Right lobe of liver (tissue), 6 donors: ENCODE data around the gene LRMDA. TPM values are rescaled to one million over a fixed set of nuclear protein-coding genes. Genes with fewer than 3 reads are reported as not detected.

Experiments used
- ATAC-seq, 4 donors: fragments of 200-7000 bp; cut with Tn5 transposase; one replicate each; pipeline ENCODE4 v1.9.1; 2020; ENCODE audit warnings: mild to moderate bottlenecking in 4 of 4, moderate library complexity in 4 of 4
- DNase-seq, 3 donors: peaks; one replicate each; pipeline ENCODE4 v3.0.0-alpha.2; 2020
- H3K27ac ChIP-seq, 3 donors: fragments of 200-600 bp; one replicate each; pipeline ENCODE4 v1.8.0; 2022
- H3K27me3 ChIP-seq, 2 donors: fragments of 200-600 bp; one replicate each; pipeline ENCODE4 v1.8.0; 2022
- H3K36me3 ChIP-seq, 4 donors: fragments of 200-600 bp; sonication (generic) in 1 of 4; one replicate each; pipeline versions ENCODE4 v1.5.1 to v1.8.0; 2017 to 2022; ENCODE audit warnings: control low read depth in 1 of 4
- H3K4me1 ChIP-seq, 4 donors: fragments of 200-600 bp; sonication (generic) in 1 of 4; one replicate each; pipeline versions ENCODE4 v1.5.1 to v1.8.0; 2017 to 2022; ENCODE audit warnings: control low read depth in 1 of 4
- H3K4me3 ChIP-seq, 3 donors: fragments of 200-600 bp; one replicate each; pipeline ENCODE4 v1.8.0; 2022
- H3K9me3 ChIP-seq, 4 donors: fragments of 200-600 bp; sonication (generic) in 1 of 4; one replicate each; pipeline versions ENCODE4 v1.5.1 to v1.8.0; 2017 to 2022; ENCODE audit warnings: control low read depth in 1 of 4
- POLR2A ChIP-seq: fragments of 450-650 bp; IDR thresholded peaks from one replicate; pipeline ENCODE4 v1.6.1; 2017; ENCODE audit warnings: antibody characterized with exemption, mild to moderate bottlenecking
- WGBS: methylation state at CpG from one replicate; pipeline ENCODE4 v1.1.6; 2018; ENCODE audit warnings: low coverage, low lambda C conversion rate; ENCODE audit not compliant: insufficient coverage; ENCODE audit errors: missing lambda C conversion rate; 5-methylcytosine and 5-hydroxymethylcytosine counted together
- intact Hi-C, 2 donors: fragments of 100-400 bp; cut with DNase I; formaldehyde crosslinking; loops; one replicate each; pipeline versions ENCODE4 v1.11.2 to v1.14.1; 2022
- total RNA-seq, 6 experiments: library from RNA; depleted of rRNA in 2 of 6; stranded (reverse); fragments of >200 nt in 2 of 6; fragmentation: NEBNext Ultra II Directional in 3 of 6; extraction: Animal tissue kit (Norgen Biotek cat#: 25700) in 3 of 6; gene quantifications; one replicate each; pipeline versions ENCODE4 v1.1.0 to v1.2.4, GENCODE V29; 2016 to 2023
- TF ChIP-seq, protein P1 (sequence below), 4 donors: fragments of 200-600 bp in 3 of 4; fragments of 450-650 bp in 1 of 4; IDR thresholded peaks; one replicate each; pipeline versions ENCODE4 v1.5.1 to v1.8.0; 2016 to 2022; ENCODE audit warnings: antibody characterized with exemption in 4 of 4, mild to moderate bottlenecking in 2 of 4
- donor health status: DM: no; HTN: yes; CAD: no.
- donor health status: DM: no; HTN: no; CAD: no.
- donor health status: DM: no; HTN: no; CAD: no.
- donor health status: DM: no; HTN: yes; CAD: no.
- donor health status: DM: no; HTN: yes; CAD: no.

LRMDA gene
- total RNA-seq, 6 experiments from 2014 or later = 9.9 to 19.9 (median 16.3) TPM

DNA sequence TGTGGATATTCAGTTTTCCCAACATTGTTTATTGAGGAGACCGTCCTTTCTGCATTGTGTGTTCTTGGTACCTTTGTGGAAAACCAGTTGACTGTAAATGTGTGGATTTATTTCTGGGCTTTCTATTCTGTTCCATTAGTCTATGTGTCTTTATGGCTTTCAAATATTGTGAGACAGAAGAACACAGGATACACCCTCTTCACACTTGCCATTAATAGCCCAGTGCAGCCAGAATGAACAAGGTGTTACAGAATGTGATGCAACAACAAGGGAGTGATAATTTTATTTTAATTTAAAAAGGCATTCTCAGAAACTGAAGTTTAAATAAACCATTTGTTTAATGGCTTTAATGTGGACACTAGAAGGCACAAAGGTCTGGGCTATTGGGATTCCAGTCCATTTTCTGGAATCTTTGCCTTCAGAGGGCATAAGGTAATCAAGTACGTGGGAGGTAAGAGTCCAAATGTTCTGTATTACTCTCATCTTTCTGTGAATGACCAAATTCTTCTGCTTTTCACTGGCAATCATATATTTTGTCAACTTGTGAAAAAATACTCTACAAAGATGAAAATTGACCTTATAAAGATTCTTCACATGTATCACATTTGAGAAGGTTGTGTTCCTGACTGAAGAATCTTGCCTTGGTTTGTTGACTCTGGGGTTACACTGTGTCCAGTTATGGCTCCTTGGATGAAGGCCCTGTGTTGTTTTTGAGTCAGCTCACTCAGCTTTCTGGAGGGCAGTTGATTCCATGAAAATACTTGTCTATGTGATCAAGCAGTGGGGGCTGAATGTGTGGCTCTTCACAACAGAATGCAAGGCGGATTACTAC, 962.7 kb downstream of the LRMDA start:
- ATAC-seq = peak in 3 of 4 donors; percentile 42 to 79 (median 73)
- no peak for DNase-seq
- WGBS = 81% methylated on average over 3 of the region's 3 CpGs

DNA sequence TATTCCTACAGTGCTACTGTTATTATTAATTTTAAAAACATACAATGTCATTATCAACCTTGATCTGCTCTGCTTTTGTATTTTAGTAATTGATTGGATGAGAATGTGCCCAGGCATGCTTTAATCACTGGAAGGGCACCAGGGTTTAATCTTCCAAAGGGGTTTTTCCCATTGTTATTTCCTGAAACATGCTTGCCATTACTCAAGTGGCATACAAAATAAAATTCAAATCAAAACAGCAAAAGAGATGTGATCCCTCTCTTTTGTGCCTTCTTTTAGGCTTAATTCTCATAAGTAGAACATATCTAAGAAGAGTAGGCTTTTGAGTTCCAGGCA, 963.3 kb downstream of the LRMDA start:
- Histone ChIP-seq H3K4me3 (no peak overlapping the region), H3K36me3 (no peaks in the 10 kb centered on the region), H3K9me3 (no peaks in the 10 kb centered on the region), H3K27me3 (no peaks in the 10 kb centered on the region), H3K27ac (no peak overlapping the region), H3K4me1 (peaks cover 0 to 12% (median 0%) of the 10 kb centered on the region in 4 donors)
- TF ChIP-seq, protein P1, sequence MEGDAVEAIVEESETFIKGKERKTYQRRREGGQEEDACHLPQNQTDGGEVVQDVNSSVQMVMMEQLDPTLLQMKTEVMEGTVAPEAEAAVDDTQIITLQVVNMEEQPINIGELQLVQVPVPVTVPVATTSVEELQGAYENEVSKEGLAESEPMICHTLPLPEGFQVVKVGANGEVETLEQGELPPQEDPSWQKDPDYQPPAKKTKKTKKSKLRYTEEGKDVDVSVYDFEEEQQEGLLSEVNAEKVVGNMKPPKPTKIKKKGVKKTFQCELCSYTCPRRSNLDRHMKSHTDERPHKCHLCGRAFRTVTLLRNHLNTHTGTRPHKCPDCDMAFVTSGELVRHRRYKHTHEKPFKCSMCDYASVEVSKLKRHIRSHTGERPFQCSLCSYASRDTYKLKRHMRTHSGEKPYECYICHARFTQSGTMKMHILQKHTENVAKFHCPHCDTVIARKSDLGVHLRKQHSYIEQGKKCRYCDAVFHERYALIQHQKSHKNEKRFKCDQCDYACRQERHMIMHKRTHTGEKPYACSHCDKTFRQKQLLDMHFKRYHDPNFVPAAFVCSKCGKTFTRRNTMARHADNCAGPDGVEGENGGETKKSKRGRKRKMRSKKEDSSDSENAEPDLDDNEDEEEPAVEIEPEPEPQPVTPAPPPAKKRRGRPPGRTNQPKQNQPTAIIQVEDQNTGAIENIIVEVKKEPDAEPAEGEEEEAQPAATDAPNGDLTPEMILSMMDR (IDR thresholded peaks at IDR 0.05) = no peak
- no peak for TF ChIP-seq POLR2A
- intact Hi-C loops = no loop called here
- DNase-seq (no peak), ATAC-seq (peak in 1 of 4 donors; percentile 55)

More for the DNA sequence above, 962.7 kb downstream of the LRMDA start:
- TF ChIP-seq POLR2A = no peak
- TF ChIP-seq, protein P1 (IDR thresholded peaks at IDR 0.05) = no peak
- Histone ChIP-seq H3K4me1 (peaks cover 0 to 12% (median 0%) of the 10 kb centered on the region in 4 donors), H3K4me3 (no peak overlapping the region), H3K9me3 (no peaks in the 10 kb centered on the region), H3K27ac (no peak overlapping the region), H3K27me3 (no peaks in the 10 kb centered on the region), H3K36me3 (no peaks in the 10 kb centered on the region)
- intact Hi-C loops = no loop called here

DNA sequence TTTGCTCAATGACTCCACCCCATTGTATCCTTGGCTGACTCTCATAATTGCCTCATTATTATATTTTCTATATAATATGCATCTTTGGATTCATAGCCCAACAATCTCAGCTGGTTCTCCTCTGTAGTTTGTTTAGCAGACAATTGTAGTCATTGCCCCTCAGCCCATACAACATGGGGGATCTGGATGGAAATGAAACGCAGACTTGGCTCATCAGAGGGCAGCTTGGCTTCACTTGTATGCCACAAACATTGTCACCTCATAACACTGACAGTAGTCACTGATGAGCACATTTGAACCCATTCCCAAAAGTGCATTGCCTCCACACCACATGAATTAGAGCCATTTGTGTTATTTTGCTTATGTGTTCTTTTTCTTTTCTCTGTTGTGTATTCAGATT, 963.8 kb downstream of the LRMDA start:
- 100% methylated on average over 1 of the region's 1 CpG for WGBS
- H3K27me3 ChIP-seq = no peaks in the 10 kb centered on the region
- ATAC-seq (no peak), DNase-seq (no peak)
- H3K36me3 ChIP-seq = no peaks in the 10 kb centered on the region
- no peak for TF ChIP-seq POLR2A
- TF ChIP-seq, protein P1 (IDR thresholded peaks at IDR 0.05) = no peak
- no peaks in the 10 kb centered on the region for H3K9me3 ChIP-seq
- H3K27ac ChIP-seq = no peak overlapping the region
- peaks cover 0 to 12% (median 0%) of the 10 kb centered on the region in 4 donors for H3K4me1 ChIP-seq
- intact Hi-C loops = no loop called here
- no peak overlapping the region for H3K4me3 ChIP-seq

DNA sequence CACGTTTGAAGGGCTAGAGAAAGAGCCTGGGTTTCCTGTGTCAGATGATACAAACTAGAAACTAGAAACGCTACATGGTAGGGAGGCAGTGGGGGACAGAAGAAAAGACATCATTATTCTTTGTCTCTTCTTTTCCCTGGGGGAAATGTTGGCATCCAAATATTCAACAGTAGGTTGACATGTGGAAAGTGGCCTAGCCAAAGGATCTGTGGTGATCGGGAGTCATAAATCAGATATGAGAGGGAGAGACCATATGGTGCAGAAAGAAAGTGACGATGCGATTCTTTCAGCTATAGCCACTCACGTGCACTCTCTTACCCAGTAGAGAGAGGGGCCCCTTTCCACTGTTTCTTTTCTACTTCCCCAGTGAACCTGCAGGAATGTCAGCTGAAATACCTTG, 964.7 kb downstream of the LRMDA start:
- H3K4me1 ChIP-seq = peaks cover 0 to 12% (median 0%) of the 10 kb centered on the region in 4 donors
- DNase-seq (no peak), ATAC-seq (no peak)
- H3K27ac ChIP-seq = no peak overlapping the region
- H3K27me3 ChIP-seq = no peaks in the 10 kb centered on the region
- intact Hi-C loops = no loop called here
- no peak overlapping the region for H3K4me3 ChIP-seq
- H3K36me3 ChIP-seq = no peaks in the 10 kb centered on the region
- TF ChIP-seq, protein P1 (IDR thresholded peaks at IDR 0.05) = no peak
- TF ChIP-seq POLR2A = no peak
- 90% methylated on average over 6 of the region's 6 CpGs for WGBS
- H3K9me3 ChIP-seq = no peaks in the 10 kb centered on the region
